HG02973 (cell line): ENCODE results near the gene DOCK10.

Experiments
- ATAC-seq: cut with Tn5 transposase; IDR thresholded peaks from one replicate; pipeline ENCODE4 v1.9.1; 2021; ENCODE audit warnings: moderate library complexity; ENCODE audit not compliant: unreplicated experiment

The DOCK10 gene

DNA sequence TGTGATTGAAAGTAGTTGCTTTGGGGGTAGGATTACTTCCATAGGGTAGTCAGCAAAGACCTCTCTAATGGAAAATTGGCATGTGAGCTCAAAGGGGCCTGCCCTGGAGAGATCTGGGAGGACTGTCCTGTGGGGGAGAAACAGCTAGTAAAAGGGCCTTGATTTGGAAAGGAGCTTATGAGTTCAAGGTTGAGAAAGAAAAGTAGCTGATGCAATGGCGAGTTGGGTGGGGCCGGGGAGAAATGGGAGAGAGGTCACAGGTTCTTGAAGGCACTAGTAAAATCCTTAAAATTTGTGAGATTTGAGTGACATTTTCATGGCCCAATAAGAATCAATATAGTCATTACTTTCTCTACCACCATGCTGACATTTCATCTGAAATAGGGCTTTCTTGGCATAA, 244.1 kb downstream of the DOCK10 start:
- no peak for ATAC-seq

DNA sequence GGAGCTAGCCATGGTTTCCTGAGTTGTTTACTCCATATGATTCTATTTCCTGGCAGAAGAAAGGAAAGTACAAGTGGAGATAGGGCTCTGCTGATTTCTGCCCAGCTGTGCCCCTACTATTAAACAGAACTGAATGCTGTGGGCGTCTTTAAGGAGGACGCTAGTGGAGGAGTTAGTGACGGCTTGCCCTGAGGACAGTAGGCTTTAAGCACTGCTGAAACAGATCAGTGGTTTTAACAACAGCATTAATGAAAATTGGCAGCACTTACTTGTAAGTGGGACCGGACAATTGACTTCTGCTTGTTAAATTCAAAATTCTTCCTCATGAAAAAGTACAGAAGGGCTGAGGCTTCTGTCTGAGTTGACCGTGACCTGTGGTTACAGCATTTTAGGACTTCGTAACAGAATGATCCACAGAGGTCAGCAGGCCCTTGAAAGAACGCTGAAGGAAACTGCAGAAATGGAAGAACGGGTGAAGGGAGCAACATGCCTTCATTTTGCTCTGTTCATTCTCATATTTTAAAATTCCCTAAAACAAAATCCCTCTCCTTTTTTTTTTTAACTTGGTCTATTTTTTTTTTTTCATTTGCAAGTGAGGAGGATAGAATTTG, 245.5 kb downstream of the DOCK10 start:
- no peak for ATAC-seq

DNA sequence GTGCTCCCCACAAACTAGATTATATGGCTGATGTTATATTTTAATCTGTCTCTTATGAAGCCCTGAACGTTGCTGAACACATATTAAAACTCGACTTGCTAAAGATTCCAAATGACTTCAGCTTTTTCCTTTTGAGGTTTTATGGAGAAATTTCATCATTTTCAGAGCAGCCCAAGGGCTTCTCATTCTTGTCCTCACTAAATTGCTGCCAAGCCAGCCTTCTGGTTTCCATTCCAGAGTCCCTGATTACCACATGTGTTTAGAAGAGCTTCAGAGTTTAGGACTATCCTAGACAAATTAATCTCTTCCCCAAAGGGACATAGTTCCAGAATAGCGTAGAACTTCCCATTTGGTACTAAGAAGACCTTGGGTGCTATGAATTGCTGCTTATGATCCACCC, 248.3 kb downstream of the DOCK10 start:
- no peak for ATAC-seq

DNA sequence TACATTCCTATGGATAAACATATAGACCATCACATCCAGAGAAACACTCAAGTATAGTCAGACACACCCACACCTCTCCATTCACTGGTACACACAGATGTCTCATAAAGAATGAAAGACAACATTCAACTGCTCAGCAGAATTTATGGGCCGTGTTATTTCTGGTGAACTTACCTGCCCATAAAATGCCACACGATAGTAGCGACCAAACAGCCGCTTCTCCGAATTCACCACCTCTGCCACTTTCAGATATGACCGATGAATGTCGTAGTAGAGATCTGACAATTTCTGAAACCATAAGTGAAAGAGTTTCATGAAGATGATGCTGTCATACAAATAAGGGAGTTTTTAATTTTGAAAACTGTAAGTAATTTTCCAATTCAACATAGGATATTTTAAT, 255.4 kb downstream of the DOCK10 start:
- no peak for ATAC-seq

DNA sequence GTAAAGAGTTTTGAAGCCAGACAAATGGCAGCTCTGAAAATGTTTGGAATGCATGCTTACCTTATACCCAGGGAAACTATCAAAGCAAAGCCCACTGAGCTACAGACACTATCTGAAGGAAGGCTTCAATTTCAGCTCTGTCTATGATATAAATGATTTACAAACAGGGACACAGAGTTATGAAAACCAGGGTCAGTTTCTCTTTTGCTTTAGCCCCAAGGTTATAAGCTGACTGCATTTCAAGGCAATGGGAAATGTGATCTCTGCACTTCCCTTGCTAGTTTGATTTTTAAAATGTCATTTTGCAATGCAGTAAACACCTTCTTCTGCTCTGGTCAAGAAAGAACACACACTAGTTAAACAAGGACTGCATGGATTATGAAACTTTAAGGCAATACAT, 260.9 kb downstream of the DOCK10 start:
- ATAC-seq, result peak; percentile 55

DNA sequence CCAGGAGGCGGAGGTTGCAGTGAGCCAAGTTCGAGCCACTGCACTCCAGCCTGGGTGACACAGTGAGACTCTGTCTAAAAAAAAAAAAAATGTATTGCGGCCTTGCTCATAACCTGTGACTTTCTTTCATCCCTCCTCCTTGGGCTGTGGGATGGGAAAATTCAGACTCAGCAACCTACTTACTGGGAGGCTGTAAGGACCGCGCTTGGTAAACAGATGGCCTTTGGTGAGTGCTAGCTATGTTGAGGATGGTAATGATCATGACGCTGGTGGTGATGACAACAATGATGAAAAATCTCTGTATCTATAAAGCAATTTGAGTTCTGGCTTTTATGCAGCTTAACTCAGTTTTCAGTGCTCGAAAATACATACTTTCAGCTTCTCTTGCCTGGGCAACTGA, 261.4 kb downstream of the DOCK10 start:
- ATAC-seq, result no peak

DNA sequence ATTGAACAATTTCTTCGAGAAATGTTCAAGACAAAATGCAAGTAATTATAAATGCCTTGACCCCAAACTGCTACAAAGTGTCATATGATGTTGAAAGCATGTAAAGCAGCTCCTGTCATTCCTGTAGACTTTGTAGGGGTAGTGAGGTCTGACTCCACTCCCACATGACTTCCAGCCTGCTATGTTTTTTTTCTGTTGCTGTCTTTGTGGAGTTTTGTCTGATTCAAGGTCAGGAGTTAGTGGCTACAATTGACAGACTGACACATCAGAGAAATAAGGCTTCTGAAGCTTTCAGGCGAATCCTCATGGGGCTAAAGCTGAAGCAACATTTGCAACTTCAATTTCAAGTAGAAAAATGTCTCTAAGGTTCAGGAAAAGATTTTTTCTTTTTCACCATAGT, 262.2 kb downstream of the DOCK10 start:
- no peak for ATAC-seq

DNA sequence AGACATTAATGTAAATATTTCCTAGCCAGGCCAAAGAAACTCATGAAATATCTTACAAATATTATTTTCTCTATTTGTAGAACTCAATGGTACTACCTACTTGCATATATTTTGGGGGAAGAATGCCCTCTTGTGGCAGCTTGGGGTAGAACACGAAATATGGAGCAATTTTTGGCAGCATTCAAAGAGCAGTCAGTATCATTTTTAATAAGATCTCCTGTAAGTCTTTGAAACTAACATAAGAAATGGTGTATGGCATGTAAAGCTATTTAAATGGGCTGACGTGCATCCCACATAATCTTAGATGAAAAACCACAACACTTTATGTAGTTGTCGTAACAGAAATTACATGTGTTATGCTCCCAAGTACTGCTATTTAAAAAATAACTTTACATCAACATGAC, 263.8 kb downstream of the DOCK10 start:
- no peak for ATAC-seq

DNA sequence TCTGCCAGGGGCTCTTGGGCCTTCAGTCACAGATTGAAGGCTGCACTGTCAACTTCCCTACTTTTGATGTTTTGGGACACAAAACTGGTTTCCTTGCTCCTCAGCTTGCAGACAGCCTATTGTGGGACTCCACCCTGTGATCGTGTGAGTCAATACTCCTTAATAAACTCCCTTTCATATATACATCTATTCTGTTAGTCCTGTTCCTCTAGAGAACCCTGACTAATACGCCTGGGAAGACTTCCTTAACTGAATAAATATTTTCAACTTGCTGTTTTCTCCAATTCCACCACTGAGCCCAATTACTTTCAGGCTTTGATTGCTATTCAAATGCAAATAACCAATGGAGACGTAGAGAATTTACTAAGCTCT, 264.7 kb downstream of the DOCK10 start:
- no peak for ATAC-seq

DNA sequence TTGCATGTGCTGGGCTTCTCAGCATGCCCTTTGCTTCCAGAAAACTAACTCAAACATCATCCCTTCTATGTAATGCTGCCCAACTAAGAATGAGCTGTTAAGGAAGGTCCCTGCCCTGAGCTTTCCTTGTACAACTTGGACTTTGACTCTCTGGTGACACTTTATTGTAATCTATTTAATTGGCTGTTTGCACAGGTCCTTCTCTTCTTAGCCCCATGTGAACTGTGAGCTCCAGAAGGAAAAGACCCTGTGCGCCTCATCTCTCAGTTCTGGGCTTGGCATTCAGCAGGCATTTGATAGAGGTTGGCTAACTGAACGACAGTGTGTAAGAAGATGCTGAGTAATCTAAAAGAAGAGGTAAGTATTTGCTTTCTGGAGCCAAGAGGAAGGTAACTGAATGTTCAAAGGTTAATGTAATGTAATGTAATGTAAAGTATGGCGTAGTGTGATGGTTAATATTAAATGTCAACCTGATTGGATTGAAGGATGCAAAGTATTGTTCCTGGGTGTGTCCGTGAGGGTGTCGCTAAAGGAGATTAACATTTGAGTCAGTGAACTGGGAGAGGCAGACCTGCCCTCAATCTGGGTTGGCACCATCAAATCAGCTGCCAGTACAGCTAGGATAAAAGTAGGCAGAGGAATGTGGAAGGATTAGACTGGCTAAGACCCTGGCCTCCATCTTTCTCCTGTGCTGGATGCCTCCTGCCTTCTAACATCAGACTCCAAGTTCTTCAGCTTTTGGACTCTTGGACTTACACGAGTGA, 265.3 kb downstream of the DOCK10 start:
- no peak for ATAC-seq

DNA sequence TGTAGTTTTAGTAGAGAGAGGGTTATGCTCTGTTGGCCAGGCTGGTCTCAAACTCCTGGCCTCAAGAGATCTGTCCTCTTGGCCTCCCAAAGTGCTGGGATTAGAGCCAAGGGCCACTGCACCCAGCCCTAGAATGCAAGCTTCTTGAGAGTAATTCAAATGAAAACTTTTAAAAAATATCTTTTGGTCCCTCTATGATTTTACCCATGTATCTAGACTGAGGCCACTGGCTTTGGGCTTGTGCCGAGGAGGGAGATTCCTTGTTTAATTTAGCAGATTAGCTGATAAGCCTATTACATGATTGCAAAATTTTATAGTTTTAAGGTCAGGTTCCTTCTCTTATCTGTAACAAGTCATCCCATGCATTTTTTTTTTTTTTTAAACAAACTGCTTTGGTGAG, 266.6 kb downstream of the DOCK10 start:
- no peak for ATAC-seq

DNA sequence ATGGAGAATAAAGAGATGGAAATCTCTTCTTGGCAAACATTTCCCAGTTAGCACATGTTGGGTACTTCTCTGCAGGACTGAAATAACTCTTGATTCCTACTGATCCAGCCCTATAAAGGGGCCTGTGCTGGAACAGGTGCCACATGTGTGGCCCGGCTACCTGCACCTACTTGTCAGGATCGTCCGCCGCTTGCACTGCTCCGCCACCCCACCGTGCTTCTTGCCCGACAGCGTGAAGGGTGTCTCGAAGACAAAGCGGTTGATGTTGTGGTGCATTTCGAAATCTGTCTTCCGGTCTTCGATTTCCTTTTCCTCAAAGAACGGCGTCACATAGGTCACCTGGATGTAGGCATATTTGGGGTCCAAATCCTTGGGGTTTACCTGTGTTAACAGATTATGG, 267.5 kb downstream of the DOCK10 start:
- no peak for ATAC-seq

DNA sequence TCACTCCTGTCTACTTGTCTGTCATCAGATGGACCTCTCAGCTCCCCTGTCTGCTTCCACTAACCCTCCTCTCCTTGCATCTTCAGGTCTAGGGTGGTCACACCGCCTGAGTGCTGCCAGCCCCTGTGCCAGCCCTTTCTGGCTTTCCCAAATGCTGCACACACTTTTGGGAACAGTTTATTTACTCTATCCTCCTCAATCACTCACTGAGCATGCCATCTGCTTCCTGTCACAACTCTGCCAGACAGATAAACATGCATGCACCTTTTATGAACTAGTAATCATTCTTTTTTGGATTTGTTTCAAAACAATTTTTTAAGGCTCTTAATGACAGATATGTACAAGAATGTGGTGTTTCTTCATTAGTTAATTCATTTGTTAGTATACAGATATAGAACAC, 269.8 kb downstream of the DOCK10 start:
- no peak for ATAC-seq

DNA sequence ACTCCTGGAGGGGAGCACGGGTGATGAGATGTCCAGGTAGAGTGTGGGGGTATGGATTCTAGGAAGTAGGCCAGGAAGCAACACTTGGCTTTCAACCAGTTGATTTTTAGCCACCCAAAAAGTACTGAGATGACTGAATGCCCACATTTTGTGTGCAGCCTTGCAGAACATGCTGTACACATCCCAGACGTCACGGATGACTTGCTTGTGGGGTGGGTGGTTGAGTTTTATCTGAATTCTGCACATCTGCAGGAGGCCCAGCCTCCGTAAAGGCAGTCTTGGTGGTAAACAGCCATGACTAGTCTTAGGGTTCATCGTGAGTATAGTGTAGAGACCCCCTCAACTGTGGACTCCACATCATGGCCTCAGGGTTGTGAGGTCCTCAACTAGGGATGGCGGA, 272.8 kb downstream of the DOCK10 start:
- ATAC-seq, result no peak

DNA sequence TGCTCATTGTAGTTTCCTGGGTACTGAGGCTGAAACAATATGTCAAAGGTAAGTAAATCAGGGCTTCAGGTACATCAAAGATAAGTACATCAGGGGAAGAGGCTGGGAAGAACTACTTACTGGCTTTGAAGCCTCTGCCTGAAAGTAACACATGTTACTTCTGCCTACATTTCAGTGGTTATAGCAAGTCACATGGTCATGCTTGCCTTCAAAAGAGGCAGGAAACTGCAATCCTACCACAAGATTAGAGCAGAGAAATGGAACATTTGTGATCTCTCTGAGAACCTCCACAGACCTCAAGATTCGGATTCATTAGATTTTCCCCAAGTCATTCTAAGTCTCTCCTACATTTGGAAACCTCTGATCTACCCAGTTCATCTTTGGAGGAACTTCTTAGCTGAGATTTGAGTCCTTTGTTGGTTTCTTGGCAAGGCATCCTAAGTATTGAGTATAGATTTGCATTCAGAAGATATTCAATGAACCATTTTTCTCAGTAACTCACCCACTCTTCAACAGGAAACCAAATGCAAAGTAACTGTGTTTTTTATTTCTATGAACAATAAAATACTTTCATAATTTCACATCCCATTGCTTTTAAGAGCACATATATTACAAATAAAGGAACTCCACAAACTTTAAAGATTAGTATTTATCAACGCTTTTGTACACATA, 277.6 kb downstream of the DOCK10 start:
- ATAC-seq, result peak; percentile 69

DNA sequence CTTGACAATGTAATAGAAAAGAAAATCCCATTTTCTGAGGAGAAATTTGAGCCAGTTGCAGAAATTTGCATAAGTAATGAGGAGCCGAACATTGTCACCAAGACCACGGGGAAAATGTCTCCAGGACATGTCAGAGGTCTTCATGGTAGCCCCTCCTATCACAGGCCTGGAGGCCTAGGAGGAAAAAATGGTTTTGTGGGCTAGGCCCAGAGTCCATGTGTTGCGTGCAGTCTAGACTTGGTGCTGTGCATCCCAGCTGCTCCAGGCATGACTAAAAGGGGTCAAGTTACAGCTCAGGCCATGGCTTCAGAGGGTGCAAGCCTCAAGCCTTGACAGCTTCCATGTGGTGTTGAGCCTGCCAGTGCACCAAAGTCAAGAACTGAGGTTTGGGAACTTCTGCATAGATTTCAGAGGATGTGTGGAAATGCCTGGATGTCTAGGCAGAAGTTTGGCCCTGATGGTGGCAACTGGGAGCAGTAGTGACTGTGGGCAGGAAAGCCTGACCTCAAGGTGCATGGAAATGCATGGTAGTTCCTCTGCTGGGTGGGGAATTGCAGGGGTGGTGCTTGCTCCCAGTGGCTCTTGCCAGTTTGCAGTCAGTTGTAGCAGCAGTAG, 284.2 kb downstream of the DOCK10 start:
- ATAC-seq, result no peak

DNA sequence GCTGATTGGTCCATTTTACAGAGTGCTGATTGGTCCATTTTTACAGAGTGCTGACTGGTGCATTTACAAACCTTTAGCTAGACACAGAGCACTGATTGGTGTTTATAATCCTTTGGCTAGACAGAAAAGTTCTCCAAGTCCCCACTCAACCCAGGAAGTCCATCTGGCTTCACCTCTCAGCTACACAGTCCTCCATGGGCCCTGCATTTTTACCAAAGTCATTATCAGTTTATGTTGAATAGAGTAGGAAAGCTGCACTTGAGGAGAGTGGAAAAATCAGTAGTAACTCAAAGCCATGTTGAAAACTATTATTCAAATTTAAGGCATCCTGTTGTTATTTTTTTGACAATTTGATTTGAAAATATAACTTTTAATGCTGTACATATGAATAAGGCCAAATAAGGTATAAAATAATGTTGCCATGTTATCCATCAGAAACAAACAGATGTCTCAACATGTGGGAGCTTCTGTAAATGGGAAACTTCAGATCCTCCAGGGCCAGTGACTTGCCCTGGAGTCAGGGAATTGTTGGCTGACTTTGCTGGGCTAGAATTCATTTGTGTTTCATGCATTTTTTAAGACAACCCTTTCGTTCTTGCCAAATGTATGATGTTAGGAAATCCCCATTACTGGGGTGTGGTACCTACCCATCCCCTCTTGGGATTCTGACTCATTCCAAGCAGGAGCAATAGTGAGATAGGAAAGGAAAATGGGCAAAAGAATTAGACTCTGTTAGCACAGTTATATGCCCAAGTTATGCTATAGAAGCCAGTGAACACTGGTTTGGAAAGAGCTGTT, 288.3 kb downstream of the DOCK10 start:
- no peak for ATAC-seq

DNA sequence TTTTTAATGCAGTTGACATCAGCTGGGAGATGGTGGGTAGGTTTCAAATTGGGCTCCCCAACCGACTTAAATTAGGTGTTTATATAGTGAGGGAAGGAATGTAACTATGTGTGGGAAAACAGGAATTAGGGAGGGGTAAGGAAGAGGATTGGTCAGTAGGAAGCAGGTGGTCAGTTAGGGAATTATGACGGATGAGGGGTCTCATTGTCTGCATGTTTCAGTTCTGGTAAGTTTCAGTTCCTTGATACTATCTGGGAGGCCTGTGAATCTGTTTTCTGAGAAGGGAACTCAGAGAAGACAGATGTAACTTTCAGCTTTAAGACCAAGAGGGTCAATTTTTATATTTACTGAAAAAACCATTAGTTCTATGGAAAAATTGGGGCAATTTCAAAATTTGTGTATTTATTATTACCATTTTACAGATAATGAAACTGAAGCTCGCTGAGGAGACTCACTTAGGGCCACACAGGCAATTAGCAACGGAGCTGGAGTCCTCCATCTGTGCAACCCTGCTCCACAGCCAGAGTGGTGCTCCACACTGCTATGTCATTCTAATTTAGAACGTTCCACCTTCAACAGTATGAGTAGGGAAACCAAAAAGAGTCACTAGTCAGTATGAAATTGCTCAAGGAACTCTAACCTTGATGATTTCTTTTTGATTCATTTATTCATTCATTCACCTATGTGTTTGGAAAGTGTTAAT, 290.1 kb downstream of the DOCK10 start:
- ATAC-seq, result peak; percentile 65

DNA sequence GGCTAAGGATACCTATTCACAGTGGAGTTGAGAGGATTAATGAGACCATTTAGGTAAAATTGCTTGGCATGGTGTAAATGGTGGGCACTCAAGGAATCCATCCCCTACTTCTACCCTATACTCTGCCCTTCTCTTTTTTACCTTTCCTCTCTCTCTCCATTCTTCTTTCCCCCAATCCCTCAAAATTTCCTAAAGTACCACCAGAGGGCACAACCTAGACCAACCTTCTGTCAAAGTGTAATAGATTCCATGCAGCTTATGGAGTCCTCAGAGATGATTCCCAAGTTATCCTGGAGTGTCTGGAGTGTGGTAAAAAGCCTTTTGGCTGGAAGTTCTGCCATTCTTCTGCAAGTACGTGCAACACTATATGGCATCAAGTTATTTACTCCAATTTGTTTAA, 293.1 kb downstream of the DOCK10 start:
- ATAC-seq, result no peak

DNA sequence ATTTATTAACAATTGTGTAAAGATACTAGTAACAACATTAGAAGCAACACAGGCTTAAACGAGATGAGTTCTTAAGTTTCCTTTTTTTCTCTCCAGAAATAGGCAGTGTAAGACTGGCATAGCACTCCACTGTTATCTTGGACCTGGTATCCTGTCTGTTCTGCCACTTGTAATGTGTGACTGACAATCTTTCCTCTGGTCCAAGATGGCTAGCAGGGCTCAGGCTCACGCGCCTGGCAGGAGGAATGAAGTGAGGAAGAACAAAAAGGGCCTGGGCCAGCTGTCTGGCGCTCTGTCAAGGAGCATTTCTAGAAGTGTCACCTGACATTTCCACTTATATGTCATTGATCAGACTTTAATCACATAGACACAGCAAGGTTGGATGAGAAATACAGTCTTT, 294.5 kb downstream of the DOCK10 start:
- ATAC-seq, result no peak

DNA sequence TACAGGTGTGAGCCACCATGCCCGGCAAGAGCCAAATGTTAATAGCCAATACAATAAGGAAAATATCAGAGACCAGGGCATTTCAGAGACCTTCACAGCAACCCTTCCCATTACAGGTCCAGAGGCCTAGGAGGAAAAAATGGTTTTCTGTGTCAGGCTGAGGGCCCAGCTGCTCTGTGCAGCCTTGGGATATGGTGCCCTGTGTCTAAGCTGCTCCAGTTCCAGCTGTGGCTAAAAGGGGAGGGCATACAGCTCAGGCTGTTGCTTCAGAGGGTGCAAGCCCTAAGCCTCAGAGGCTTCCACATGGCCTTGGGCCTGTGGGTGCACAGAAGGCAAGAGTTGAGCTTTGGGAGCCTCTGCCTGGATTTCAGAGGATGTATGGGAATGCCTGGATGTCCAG, 306.0 kb downstream of the DOCK10 start:
- no peak for ATAC-seq
